ENCODE results near the gene ELFN2. TPM values are rescaled to one million over a fixed set of nuclear protein-coding genes. Genes with fewer than 3 reads are reported as not detected.

The ELFN2 gene
- total RNA-seq, 1 experiment from 2014 or later, result 2.3 TPM

Other genes with a start within 250 kb of the ELFN2 start
- gene C1QTNF6, start 239.2 kb downstream of the ELFN2 start, total RNA-seq (2014; rRNA removed; shearing (Covaris generic)), result 0.30 and 0.34 TPM in 2 replicates
- gene SSTR3, start 215.0 kb downstream of the ELFN2 start, total RNA-seq (2014; rRNA removed; shearing (Covaris generic)), result not detected in 2 replicates
- 40.5 and 59.0 TPM in 2 replicates for gene RAC2, start 183.2 kb downstream of the ELFN2 start, total RNA-seq (2014; rRNA removed; shearing (Covaris generic))
- 1.7 and 8.2 TPM in 2 replicates for gene CYTH4, start 145.0 kb downstream of the ELFN2 start, total RNA-seq (2014; rRNA removed; shearing (Covaris generic))
- gene MFNG, start 58.9 kb upstream of the ELFN2 start, total RNA-seq (2014; rRNA removed; shearing (Covaris generic)), result 2.4 and 3.0 TPM in 2 replicates
- 24.0 and 25.9 TPM in 2 replicates for gene CARD10, start 91.9 kb upstream of the ELFN2 start, total RNA-seq (2014; rRNA removed; shearing (Covaris generic))
- 11.8 and 13.1 TPM in 2 replicates for gene CDC42EP1, start 133.0 kb upstream of the ELFN2 start, total RNA-seq (2014; rRNA removed; shearing (Covaris generic))
- not detected in 2 replicates for gene LGALS2, start 152.6 kb upstream of the ELFN2 start, total RNA-seq (2014; rRNA removed; shearing (Covaris generic))
- 23.2 and 34.7 TPM in 2 replicates for gene GGA1, start 181.4 kb upstream of the ELFN2 start, total RNA-seq (2014; rRNA removed; shearing (Covaris generic))
- gene SH3BP1, start 212.2 kb upstream of the ELFN2 start, total RNA-seq (2014; rRNA removed; shearing (Covaris generic)), result 3.4 and 5.7 TPM in 2 replicates
- gene PDXP, start 231.2 kb upstream of the ELFN2 start, total RNA-seq (2014; rRNA removed; shearing (Covaris generic)), result 29.2 and 32.0 TPM in 2 replicates
- gene LGALS1, start 248.2 kb upstream of the ELFN2 start, total RNA-seq (2014; rRNA removed; shearing (Covaris generic)), result 3,366 and 4,590 TPM in 2 replicates

Data from Daoy (cell line).